Panc1 (cell line): Measurements from ENCODE around the gene POU3F1.

Experiments used
- POLR2AphosphoS5 ChIP-seq: IDR thresholded peaks from 2 replicates; pipeline ENCODE4 v1.6.1; 2012; ENCODE audit warnings: mild to moderate bottlenecking, low read depth, low read length, moderate library complexity
- SIN3A ChIP-seq: IDR thresholded peaks from 2 replicates; pipeline ENCODE4 v1.6.1; 2012; ENCODE audit warnings: low read depth, mild to moderate bottlenecking, low read length, moderate library complexity, borderline replicate concordance; ENCODE audit not compliant: insufficient read depth
- TF ChIP-seq, protein P1 (sequence below): fragments of 450-650 bp; IDR thresholded peaks from 2 replicates; pipeline ENCODE4 v1.5.1; 2017; ENCODE audit warnings: mild to moderate bottlenecking
- TF ChIP-seq, protein P2 (sequence below), 2 experiments: IDR thresholded peaks; 2 replicates each; pipeline ENCODE4 v1.6.1; 2011 to 2012; ENCODE audit warnings: low read depth in 2 of 2, control low read depth in 1 of 2, low read length in 1 of 2, mild to moderate bottlenecking in 1 of 2, moderate library complexity in 1 of 2; ENCODE audit not compliant: insufficient read depth in 1 of 2

DNA sequence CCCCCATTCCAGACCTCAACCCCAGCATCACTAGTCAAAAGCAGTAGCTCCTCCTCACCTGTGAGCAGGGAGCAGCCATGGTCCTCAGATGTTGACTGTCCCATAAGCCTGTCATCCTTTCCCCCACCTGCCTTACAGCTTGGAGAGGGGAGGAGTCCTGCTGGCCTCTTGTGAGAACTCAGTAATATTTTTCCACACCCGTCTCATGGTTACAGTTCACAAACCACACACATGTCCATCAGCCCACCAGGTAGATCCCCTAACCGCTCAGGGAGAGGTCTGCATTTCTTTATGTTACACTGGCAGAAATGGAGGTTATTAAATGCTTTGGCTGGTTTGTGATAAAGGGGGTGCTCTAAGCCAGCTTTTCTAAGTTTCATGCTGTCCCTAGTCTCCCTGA is 26.3 kb upstream of the POU3F1 start:
- TF ChIP-seq, protein P1, sequence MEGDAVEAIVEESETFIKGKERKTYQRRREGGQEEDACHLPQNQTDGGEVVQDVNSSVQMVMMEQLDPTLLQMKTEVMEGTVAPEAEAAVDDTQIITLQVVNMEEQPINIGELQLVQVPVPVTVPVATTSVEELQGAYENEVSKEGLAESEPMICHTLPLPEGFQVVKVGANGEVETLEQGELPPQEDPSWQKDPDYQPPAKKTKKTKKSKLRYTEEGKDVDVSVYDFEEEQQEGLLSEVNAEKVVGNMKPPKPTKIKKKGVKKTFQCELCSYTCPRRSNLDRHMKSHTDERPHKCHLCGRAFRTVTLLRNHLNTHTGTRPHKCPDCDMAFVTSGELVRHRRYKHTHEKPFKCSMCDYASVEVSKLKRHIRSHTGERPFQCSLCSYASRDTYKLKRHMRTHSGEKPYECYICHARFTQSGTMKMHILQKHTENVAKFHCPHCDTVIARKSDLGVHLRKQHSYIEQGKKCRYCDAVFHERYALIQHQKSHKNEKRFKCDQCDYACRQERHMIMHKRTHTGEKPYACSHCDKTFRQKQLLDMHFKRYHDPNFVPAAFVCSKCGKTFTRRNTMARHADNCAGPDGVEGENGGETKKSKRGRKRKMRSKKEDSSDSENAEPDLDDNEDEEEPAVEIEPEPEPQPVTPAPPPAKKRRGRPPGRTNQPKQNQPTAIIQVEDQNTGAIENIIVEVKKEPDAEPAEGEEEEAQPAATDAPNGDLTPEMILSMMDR = no peak; the same call in 1 of the 2 replicates
- no peak for TF ChIP-seq SIN3A
- TF ChIP-seq, protein P2, sequence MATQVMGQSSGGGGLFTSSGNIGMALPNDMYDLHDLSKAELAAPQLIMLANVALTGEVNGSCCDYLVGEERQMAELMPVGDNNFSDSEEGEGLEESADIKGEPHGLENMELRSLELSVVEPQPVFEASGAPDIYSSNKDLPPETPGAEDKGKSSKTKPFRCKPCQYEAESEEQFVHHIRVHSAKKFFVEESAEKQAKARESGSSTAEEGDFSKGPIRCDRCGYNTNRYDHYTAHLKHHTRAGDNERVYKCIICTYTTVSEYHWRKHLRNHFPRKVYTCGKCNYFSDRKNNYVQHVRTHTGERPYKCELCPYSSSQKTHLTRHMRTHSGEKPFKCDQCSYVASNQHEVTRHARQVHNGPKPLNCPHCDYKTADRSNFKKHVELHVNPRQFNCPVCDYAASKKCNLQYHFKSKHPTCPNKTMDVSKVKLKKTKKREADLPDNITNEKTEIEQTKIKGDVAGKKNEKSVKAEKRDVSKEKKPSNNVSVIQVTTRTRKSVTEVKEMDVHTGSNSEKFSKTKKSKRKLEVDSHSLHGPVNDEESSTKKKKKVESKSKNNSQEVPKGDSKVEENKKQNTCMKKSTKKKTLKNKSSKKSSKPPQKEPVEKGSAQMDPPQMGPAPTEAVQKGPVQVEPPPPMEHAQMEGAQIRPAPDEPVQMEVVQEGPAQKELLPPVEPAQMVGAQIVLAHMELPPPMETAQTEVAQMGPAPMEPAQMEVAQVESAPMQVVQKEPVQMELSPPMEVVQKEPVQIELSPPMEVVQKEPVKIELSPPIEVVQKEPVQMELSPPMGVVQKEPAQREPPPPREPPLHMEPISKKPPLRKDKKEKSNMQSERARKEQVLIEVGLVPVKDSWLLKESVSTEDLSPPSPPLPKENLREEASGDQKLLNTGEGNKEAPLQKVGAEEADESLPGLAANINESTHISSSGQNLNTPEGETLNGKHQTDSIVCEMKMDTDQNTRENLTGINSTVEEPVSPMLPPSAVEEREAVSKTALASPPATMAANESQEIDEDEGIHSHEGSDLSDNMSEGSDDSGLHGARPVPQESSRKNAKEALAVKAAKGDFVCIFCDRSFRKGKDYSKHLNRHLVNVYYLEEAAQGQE (IDR thresholded peaks at IDR 0.05; ENCODE audit: insufficient read depth in 1 of 2, low read depth in 2 of 2, low read length in 1 of 2) = no peak
- TF ChIP-seq POLR2AphosphoS5 = no peak
